ENCODE results near the gene KCNQ1.

Gene KCNQ1

GRCh38 chr11:2665526-2666400 lies 221.0 kb downstream of the KCNQ1 start:
- DNase-seq (ENCODE audit: low read depth), result no peak

GRCh38 chr11:2666401-2666741 lies 221.6 kb downstream of the KCNQ1 start:
- DNase-seq (ENCODE audit: low read depth), result no peak

- DNase-seq (ENCODE audit: low read depth), result no peak
Measured at GRCh38 chr11:2666828-2667570, 222.2 kb downstream of the KCNQ1 start.

GRCh38 chr11:2667940-2668339 lies 223.1 kb downstream of the KCNQ1 start:
- no peak for DNase-seq (ENCODE audit: low read depth)

- no peak for DNase-seq (ENCODE audit: low read depth)
Measured at GRCh38 chr11:2668876-2669275, 224.1 kb downstream of the KCNQ1 start.

GRCh38 chr11:2669634-2670469 lies 225.0 kb downstream of the KCNQ1 start:
- no peak for DNase-seq (ENCODE audit: low read depth)

- DNase-seq (ENCODE audit: low read depth), result no peak
Measured at GRCh38 chr11:2670541-2671100, 225.8 kb downstream of the KCNQ1 start.

- no peak for DNase-seq (ENCODE audit: low read depth)
Measured at GRCh38 chr11:2671748-2672147, 226.9 kb downstream of the KCNQ1 start.

GRCh38 chr11:2672553-2673249 lies 227.9 kb downstream of the KCNQ1 start:
- DNase-seq (ENCODE audit: low read depth), result no peak

GRCh38 chr11:2673250-2673610 lies 228.4 kb downstream of the KCNQ1 start:
- no peak for DNase-seq (ENCODE audit: low read depth)

- no peak for DNase-seq (ENCODE audit: low read depth)
Measured at GRCh38 chr11:2673871-2674471, 229.2 kb downstream of the KCNQ1 start.

- no peak for DNase-seq (ENCODE audit: low read depth)
Measured at GRCh38 chr11:2674658-2675131, 229.9 kb downstream of the KCNQ1 start.

GRCh38 chr11:2675540-2675939 lies 230.7 kb downstream of the KCNQ1 start:
- no peak for DNase-seq (ENCODE audit: low read depth)

- no peak for DNase-seq (ENCODE audit: low read depth)
Measured at GRCh38 chr11:2677127-2677526, 232.3 kb downstream of the KCNQ1 start.

- no peak for DNase-seq (ENCODE audit: low read depth)
Measured at GRCh38 chr11:2678396-2678795, 233.6 kb downstream of the KCNQ1 start.

GRCh38 chr11:2679011-2679676 lies 234.3 kb downstream of the KCNQ1 start:
- DNase-seq (ENCODE audit: low read depth), result no peak

GRCh38 chr11:2681408-2682145 lies 236.8 kb downstream of the KCNQ1 start:
- DNase-seq (ENCODE audit: low read depth), result no peak

GRCh38 chr11:2683806-2684205 lies 239.0 kb downstream of the KCNQ1 start:
- no peak for DNase-seq (ENCODE audit: low read depth)

GRCh38 chr11:2684581-2684980 lies 239.8 kb downstream of the KCNQ1 start:
- DNase-seq (ENCODE audit: low read depth), result no peak

- no peak for DNase-seq (ENCODE audit: low read depth)
Measured at GRCh38 chr11:2685051-2685450, 240.2 kb downstream of the KCNQ1 start.
